HCT116 (cell line): ENCODE results near the gene C1QTNF3. TPM values are rescaled to one million over a fixed set of nuclear protein-coding genes. Genes with fewer than 3 reads are reported as not detected.
A peak's percentile ranks its signal among the peaks of the same experiment; 100 is the strongest.

ENCODE experiments used
- ATAC-seq: fragments of 200-7000 bp; cut with Tn5 transposase; 2 replicates; pipeline ENCODE4 v1.9.1; 2020; ENCODE audit warnings: mild to moderate bottlenecking, moderate library complexity
- Bru-seq: library from RNA; stranded (reverse); fragments of 400-500 nt; gene quantifications from one replicate; lab custom pipeline; 2021; lab: Mats Ljungman, UMichigan
- BruChase-seq, 2 experiments: library from RNA; stranded (reverse); fragments of 400-500 nt; gene quantifications; one replicate each; lab custom pipeline; 2021; lab: Mats Ljungman, UMichigan
- BruUV-seq: library from RNA; stranded (reverse); fragments of 400-500 nt; replicated peaks from 2 replicates; lab custom pipeline; 2021; lab: Mats Ljungman, UMichigan
- CTCF ChIA-PET: fragments of 300-600 bp; sonication (Branson Sonifier 250); formaldehyde crosslinking; loops from one replicate; lab custom pipeline; 2021; ENCODE audit warnings: antibody characterized with exemption; lab: Charles Lee
- POLR2A ChIA-PET: fragments of 300-600, 350-600 bp; sonication (Branson Sonifier 250); formaldehyde crosslinking; loops from one replicate; lab custom pipeline; 2021; ENCODE audit warnings: antibody characterized with exemption; lab: Charles Lee
- RAD21 ChIA-PET, 2 experiments: fragments of 300-600 bp; sonication (Branson Sonifier 250); formaldehyde crosslinking; loops; one replicate each; lab custom pipeline; 2023; ENCODE audit warnings: low total read pairs in 2 of 2; ENCODE audit not compliant: uncharacterized antibody in 2 of 2, unreplicated experiment in 2 of 2, low non-redundant PET in 1 of 2; lab: Charles Lee
- DNase-seq: peaks from one replicate; pipeline ENCODE4 v3.0.0-alpha.2; 2010; ENCODE audit warnings: low read depth, low spot score
- H2AFZ ChIP-seq: fragments of 200-600 bp; shearing (Covaris generic), sonication (generic); 2 replicates; pipeline ENCODE4 v1.6.1; 2017; ENCODE audit warnings: low read depth, mixed run types, mixed read lengths, antibody characterized with exemption, low read length; ENCODE audit not compliant: poor library complexity, severe bottlenecking
- H3K27ac ChIP-seq: 2 replicates; pipeline ENCODE4 v1.5.1; 2012; ENCODE audit warnings: low read depth, low read length
- H3K27me3 ChIP-seq: fragments of 200-600 bp; sonication (generic); 2 replicates; pipeline ENCODE4 v1.6.1; 2016; ENCODE audit warnings: mixed run types, low read length, mixed read lengths; ENCODE audit not compliant: insufficient read depth
- H3K36me3 ChIP-seq, 2 experiments: fragments of 200-500 bp in 1 of 2; fragments of 200-600 bp in 1 of 2; sonication (Bioruptor generic) in 1 of 2; sonication (generic) in 1 of 2; 2 replicates each; pipeline versions ENCODE4 v1.5.1 to v1.6.1; 2014 to 2016; ENCODE audit warnings: low read length in 2 of 2, inconsistent platforms in 1 of 2, mixed read lengths in 1 of 2, mixed run types in 1 of 2; ENCODE audit not compliant: insufficient read depth in 2 of 2, control insufficient read depth in 1 of 2
- H3K4me1 ChIP-seq, 2 experiments: fragments of 200-600 bp in 1 of 2; sonication (generic) in 1 of 2; 2 replicates each; pipeline versions ENCODE4 v1.5.1 to v1.6.1; 2012 to 2017; ENCODE audit warnings: low read length in 2 of 2, inconsistent platforms in 1 of 2, mild to moderate bottlenecking in 1 of 2, mixed read lengths in 1 of 2, mixed run types in 1 of 2, moderate library complexity in 1 of 2; ENCODE audit not compliant: insufficient read depth in 2 of 2, control insufficient read depth in 1 of 2
- H3K4me2 ChIP-seq: fragments of 200-600 bp; sonication (generic); 2 replicates; pipeline ENCODE4 v1.6.1; 2017; ENCODE audit warnings: mixed run types, low read length, mixed read lengths
- H3K4me3 ChIP-seq, 2 experiments: fragments of 200-600 bp in 1 of 2; sonication (generic) in 1 of 2; replicated peaks in 1 of 2; 2 replicates each; pipeline ENCODE4 v1.5.1; 2011 to 2016; ENCODE audit warnings: low read length in 2 of 2, control low read depth in 1 of 2, low read depth in 1 of 2, mild to moderate bottlenecking in 1 of 2, mixed read lengths in 1 of 2, mixed run types in 1 of 2
- H3K79me2 ChIP-seq: fragments of 200-600 bp; sonication (generic); 2 replicates; pipeline ENCODE4 v1.6.1; 2017; ENCODE audit warnings: mild to moderate bottlenecking, mixed run types, low read length, moderate library complexity, mixed read lengths; ENCODE audit not compliant: insufficient read depth
- H3K9ac ChIP-seq: fragments of 200-600 bp; sonication (generic); 2 replicates; pipeline ENCODE4 v1.6.1; 2016; ENCODE audit warnings: low read length, mixed read lengths
- H3K9me2 ChIP-seq: fragments of 200-600 bp; sonication (generic), shearing (Covaris generic); 2 replicates; pipeline ENCODE4 v1.6.1; 2017; ENCODE audit warnings: mixed run types, mild to moderate bottlenecking, moderate library complexity; ENCODE audit not compliant: insufficient read depth
- H3K9me3 ChIP-seq, 2 experiments: fragments of 200-500 bp in 1 of 2; fragments of 200-600 bp in 1 of 2; sonication (Bioruptor generic) in 1 of 2; sonication (generic) in 1 of 2; 2 replicates each; pipeline ENCODE4 v1.6.1; 2014 to 2017; ENCODE audit warnings: low read length in 2 of 2, mixed read lengths in 2 of 2, inconsistent platforms in 1 of 2, low read depth in 1 of 2, mild to moderate bottlenecking in 1 of 2, mixed run types in 1 of 2, moderate library complexity in 1 of 2; ENCODE audit not compliant: control insufficient read depth in 1 of 2, insufficient read depth in 1 of 2
- H4K20me1 ChIP-seq: fragments of 200-600 bp; sonication (generic), shearing (Covaris generic); 2 replicates; pipeline ENCODE4 v1.6.1; 2017; ENCODE audit warnings: mixed run types, mild to moderate bottlenecking, moderate library complexity; ENCODE audit not compliant: insufficient read depth
- CEBPB ChIP-seq: IDR thresholded peaks from 2 replicates; pipeline ENCODE4 v1.6.1; 2012; ENCODE audit warnings: low read depth
- EGR1 ChIP-seq: IDR thresholded peaks from 2 replicates; pipeline ENCODE4 v1.6.1; 2012; ENCODE audit warnings: low read depth
- EZH2 ChIP-seq: fragments of 200-600 bp; sonication (generic); IDR thresholded peaks from 2 replicates; pipeline ENCODE4 v1.6.1; 2017; ENCODE audit warnings: antibody characterized with exemption, mixed run types
- EZH2phosphoT487 ChIP-seq: fragments of 200-600 bp; IDR thresholded peaks from 2 replicates; pipeline ENCODE4 v1.6.1; 2018; ENCODE audit warnings: antibody characterized with exemption, borderline replicate concordance
- JUND ChIP-seq: IDR thresholded peaks from 2 replicates; pipeline ENCODE4 v1.6.1; 2012
- POLR2AphosphoS5 ChIP-seq: IDR thresholded peaks from 2 replicates; pipeline ENCODE4 v1.6.1; 2011; ENCODE audit warnings: mild to moderate bottlenecking, low read depth, low read length, moderate library complexity
- SIN3A ChIP-seq: IDR thresholded peaks from 2 replicates; pipeline ENCODE4 v1.6.1; 2012; ENCODE audit warnings: low read depth
- SP1 ChIP-seq: IDR thresholded peaks from 2 replicates; pipeline ENCODE4 v1.6.1; 2012; ENCODE audit warnings: low read depth
- SRF ChIP-seq: IDR thresholded peaks from 2 replicates; pipeline ENCODE4 v1.6.1; 2012; ENCODE audit warnings: low read depth
- TCF7L2 ChIP-seq: IDR thresholded peaks from 2 replicates; pipeline ENCODE4 v1.7.0; 2011; ENCODE audit warnings: borderline replicate concordance, inconsistent platforms; ENCODE audit not compliant: insufficient read depth, insufficient read length; ENCODE audit errors: extremely low read depth
- YY1 ChIP-seq: IDR thresholded peaks from 2 replicates; pipeline ENCODE4 v1.6.1; 2011; ENCODE audit warnings: low read length, low read depth, moderate library complexity, mild to moderate bottlenecking; ENCODE audit not compliant: insufficient replicate concordance; ENCODE audit errors: extremely low read depth
- ZFX ChIP-seq: fragments of 450-650 bp; IDR thresholded peaks from 2 replicates; pipeline ENCODE4 v1.6.1; 2017
- ZNF274 ChIP-seq: fragments of 200-500 bp; sonication (Bioruptor generic); IDR thresholded peaks from 2 replicates; pipeline ENCODE4 v1.6.1; 2014; ENCODE audit warnings: mild to moderate bottlenecking, low read depth, low read length, inconsistent platforms
- intact Hi-C: fragments of 100-400 bp; cut with micrococcal nuclease; formaldehyde crosslinking; loops from 2 replicates; pipeline ENCODE4 v1.10.0; 2022
- long read RNA-seq: library from polyadenylated mRNA; unstranded; transcript quantifications from one replicate; pipeline ENCODE4 v2.0.0, GENCODE V29; 2021; ENCODE audit not compliant: unreplicated experiment
- polyA plus RNA-seq: library from polyadenylated mRNA; unstranded; fragments of >200 nt; gene quantifications from 2 replicates; pipeline ENCODE4 v1.2.1, GENCODE V29; 2012; ENCODE audit warnings: missing spikeins
- total RNA-seq: library from RNA; stranded (reverse); gene quantifications from one replicate; pipeline ENCODE4 v1.2.1, GENCODE V29; 2021; ENCODE audit not compliant: unreplicated experiment
- TF ChIP-seq, protein P1 (sequence below), 3 experiments: fragments of 200-600 bp in 1 of 3; sonication (generic) in 1 of 3; IDR thresholded peaks in 2 of 3; conservative IDR thresholded peaks in 1 of 3; 2 replicates each; pipeline ENCODE4 v1.5.1; 2012 to 2017; ENCODE audit warnings: low read depth in 2 of 3, low read length in 2 of 3, antibody characterized with exemption in 1 of 3, borderline replicate concordance in 1 of 3, control low read depth in 1 of 3, mild to moderate bottlenecking in 1 of 3, mixed read lengths in 1 of 3, mixed run types in 1 of 3, moderate library complexity in 1 of 3; ENCODE audit not compliant: insufficient read depth in 1 of 3
- TF ChIP-seq, protein P2 (sequence below): IDR thresholded peaks from 2 replicates; pipeline ENCODE4 v1.6.1; 2012; ENCODE audit warnings: low read depth
- TF ChIP-seq, protein P3 (sequence below): IDR thresholded peaks from 2 replicates; pipeline ENCODE4 v1.6.1; 2011; ENCODE audit warnings: mild to moderate bottlenecking, low read length, moderate library complexity; ENCODE audit not compliant: insufficient replicate concordance; ENCODE audit errors: extremely low read depth

Gene C1QTNF3, protein sequence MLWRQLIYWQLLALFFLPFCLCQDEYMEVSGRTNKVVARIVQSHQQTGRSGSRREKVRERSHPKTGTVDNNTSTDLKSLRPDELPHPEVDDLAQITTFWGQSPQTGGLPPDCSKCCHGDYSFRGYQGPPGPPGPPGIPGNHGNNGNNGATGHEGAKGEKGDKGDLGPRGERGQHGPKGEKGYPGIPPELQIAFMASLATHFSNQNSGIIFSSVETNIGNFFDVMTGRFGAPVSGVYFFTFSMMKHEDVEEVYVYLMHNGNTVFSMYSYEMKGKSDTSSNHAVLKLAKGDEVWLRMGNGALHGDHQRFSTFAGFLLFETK
- total RNA-seq (2.6 TPM), Bru-seq, nascent RNA (percentile 70 among the genes with signal in this experiment), BruChase-seq, experiment 1, labeled RNA remaining after a 6-hour chase (percentile 75 among the genes with signal in this experiment), BruChase-seq, experiment 2, labeled RNA remaining after a 2-hour chase (percentile 81 among the genes with signal in this experiment)
- polyA plus RNA-seq, result 2.4 TPM in 2 replicates
- long read RNA-seq, partial matches to known transcripts, result 0 of 1 reads
- long read RNA-seq, other reads (novel, unspliced or antisense), result 0 of 1 reads

DNA sequence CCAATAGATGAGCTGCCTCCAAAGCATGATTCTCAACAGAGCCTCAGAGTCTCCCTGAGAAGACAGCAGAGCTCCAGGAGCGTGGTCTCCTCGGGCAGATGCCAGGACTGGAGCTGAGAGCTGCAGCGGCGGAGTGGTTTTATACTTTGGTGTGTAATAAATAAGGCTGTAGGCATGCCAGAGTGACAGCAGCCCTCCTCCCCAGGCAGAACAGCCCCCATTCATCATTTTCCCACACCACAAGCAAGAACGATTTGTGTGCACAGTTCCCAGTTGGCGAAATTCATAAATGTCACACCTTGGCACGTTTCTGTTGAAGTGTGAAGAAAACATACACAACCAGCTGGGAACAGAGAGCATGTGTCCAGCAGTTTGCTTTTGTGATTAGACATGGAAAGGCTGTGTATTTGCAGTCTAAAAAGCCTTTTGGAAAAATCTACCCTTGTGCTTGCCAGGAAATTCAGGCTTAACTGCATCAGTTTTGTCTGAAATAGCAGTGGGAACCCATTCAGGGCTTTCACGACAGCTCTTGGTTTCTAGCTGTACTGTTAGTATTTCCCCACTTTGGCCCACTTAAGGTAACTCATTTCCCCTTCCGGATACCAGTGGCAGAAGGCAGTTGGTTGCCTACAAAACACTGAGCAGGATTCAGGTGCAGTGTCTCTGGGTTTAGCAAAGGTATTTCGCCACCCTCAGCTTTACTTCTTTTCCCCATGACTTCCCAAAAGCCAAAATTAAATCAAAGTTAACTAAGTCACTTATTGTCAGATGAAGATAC is at the start of gene C1QTNF3:
TSS of gene C1QTNF3 (minus strand) at position 115 of the 778 bp plus-strand sequence. CDS start at position 27, 88 bp downstream.
- H3K27ac ChIP-seq, result no peak within 1 kb of the TSS
- intact Hi-C loops, result no loop called here
- H3K9ac ChIP-seq, result no peak within 1 kb of the TSS
- H4K20me1 ChIP-seq, result no peaks in the 10 kb centered on the region
- H2AFZ ChIP-seq, result no peak within 1 kb of the TSS
- H3K79me2 ChIP-seq, result no peaks in the 10 kb centered on the region
- no TSS peak for BruUV-seq
- H3K27me3 ChIP-seq, result no peaks in the 10 kb centered on the region
- CTCF ChIA-PET, result no interaction called here
- no peaks in the 10 kb centered on the region for H3K4me1 ChIP-seq
- ATAC-seq, result no peak
- TF ChIP-seq SIN3A, result no peak
- no peak for TF ChIP-seq EGR1
- no peak for TF ChIP-seq TCF7L2
- no peak for TF ChIP-seq SP1
- TF ChIP-seq CEBPB, result no peak
- no peak for TF ChIP-seq ZNF274
- TF ChIP-seq EZH2, result no peak
- no peak for TF ChIP-seq JUND
- TF ChIP-seq ZFX, result no peak
- TF ChIP-seq, protein P1, sequence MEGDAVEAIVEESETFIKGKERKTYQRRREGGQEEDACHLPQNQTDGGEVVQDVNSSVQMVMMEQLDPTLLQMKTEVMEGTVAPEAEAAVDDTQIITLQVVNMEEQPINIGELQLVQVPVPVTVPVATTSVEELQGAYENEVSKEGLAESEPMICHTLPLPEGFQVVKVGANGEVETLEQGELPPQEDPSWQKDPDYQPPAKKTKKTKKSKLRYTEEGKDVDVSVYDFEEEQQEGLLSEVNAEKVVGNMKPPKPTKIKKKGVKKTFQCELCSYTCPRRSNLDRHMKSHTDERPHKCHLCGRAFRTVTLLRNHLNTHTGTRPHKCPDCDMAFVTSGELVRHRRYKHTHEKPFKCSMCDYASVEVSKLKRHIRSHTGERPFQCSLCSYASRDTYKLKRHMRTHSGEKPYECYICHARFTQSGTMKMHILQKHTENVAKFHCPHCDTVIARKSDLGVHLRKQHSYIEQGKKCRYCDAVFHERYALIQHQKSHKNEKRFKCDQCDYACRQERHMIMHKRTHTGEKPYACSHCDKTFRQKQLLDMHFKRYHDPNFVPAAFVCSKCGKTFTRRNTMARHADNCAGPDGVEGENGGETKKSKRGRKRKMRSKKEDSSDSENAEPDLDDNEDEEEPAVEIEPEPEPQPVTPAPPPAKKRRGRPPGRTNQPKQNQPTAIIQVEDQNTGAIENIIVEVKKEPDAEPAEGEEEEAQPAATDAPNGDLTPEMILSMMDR (IDR thresholded peaks at IDR 0.05 in 2 of 3, conservative IDR thresholded peaks at IDR 0.05 in 1 of 3; ENCODE audit: borderline replicate concordance in 1 of 3, insufficient read depth in 1 of 3, low read depth in 2 of 3, low read length in 2 of 3), result no peak
- TF ChIP-seq, protein P2, sequence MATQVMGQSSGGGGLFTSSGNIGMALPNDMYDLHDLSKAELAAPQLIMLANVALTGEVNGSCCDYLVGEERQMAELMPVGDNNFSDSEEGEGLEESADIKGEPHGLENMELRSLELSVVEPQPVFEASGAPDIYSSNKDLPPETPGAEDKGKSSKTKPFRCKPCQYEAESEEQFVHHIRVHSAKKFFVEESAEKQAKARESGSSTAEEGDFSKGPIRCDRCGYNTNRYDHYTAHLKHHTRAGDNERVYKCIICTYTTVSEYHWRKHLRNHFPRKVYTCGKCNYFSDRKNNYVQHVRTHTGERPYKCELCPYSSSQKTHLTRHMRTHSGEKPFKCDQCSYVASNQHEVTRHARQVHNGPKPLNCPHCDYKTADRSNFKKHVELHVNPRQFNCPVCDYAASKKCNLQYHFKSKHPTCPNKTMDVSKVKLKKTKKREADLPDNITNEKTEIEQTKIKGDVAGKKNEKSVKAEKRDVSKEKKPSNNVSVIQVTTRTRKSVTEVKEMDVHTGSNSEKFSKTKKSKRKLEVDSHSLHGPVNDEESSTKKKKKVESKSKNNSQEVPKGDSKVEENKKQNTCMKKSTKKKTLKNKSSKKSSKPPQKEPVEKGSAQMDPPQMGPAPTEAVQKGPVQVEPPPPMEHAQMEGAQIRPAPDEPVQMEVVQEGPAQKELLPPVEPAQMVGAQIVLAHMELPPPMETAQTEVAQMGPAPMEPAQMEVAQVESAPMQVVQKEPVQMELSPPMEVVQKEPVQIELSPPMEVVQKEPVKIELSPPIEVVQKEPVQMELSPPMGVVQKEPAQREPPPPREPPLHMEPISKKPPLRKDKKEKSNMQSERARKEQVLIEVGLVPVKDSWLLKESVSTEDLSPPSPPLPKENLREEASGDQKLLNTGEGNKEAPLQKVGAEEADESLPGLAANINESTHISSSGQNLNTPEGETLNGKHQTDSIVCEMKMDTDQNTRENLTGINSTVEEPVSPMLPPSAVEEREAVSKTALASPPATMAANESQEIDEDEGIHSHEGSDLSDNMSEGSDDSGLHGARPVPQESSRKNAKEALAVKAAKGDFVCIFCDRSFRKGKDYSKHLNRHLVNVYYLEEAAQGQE, result no peak
- TF ChIP-seq POLR2AphosphoS5, result no peak
- TF ChIP-seq, protein P3, sequence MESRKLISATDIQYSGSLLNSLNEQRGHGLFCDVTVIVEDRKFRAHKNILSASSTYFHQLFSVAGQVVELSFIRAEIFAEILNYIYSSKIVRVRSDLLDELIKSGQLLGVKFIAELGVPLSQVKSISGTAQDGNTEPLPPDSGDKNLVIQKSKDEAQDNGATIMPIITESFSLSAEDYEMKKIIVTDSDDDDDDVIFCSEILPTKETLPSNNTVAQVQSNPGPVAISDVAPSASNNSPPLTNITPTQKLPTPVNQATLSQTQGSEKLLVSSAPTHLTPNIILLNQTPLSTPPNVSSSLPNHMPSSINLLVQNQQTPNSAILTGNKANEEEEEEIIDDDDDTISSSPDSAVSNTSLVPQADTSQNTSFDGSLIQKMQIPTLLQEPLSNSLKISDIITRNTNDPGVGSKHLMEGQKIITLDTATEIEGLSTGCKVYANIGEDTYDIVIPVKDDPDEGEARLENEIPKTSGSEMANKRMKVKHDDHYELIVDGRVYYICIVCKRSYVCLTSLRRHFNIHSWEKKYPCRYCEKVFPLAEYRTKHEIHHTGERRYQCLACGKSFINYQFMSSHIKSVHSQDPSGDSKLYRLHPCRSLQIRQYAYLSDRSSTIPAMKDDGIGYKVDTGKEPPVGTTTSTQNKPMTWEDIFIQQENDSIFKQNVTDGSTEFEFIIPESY, result no peak
- no peak for TF ChIP-seq EZH2phosphoT487
- no peak for TF ChIP-seq SRF
- no peak for TF ChIP-seq YY1
- TF ChIP-seq, all 23 proteins: peak for 0
- RAD21 ChIA-PET, result no interaction called here
- DNase-seq, result no peak
- Histone ChIP-seq H3K9me2 (no peaks in the 10 kb centered on the region), H3K9me3 (no peaks in the 10 kb centered on the region), H3K4me3 (no peak within 1 kb of the TSS), H3K4me2 (no peak within 1 kb of the TSS), H3K36me3 (no peaks in the 10 kb centered on the region)
- POLR2A ChIA-PET, result no interaction called here
